LHCN-M2 (cell line): ENCODE data around the gene VWA7. TPM values are rescaled to one million over a fixed set of nuclear protein-coding genes. Genes with fewer than 3 reads are reported as not detected.
A peak's percentile ranks its signal among the peaks of the same experiment; 100 is the strongest.
"Not testable (repeated sequence)": the region's sequence is repeated elsewhere in the genome, so short reads cannot be mapped to it uniquely, and the experiment has no call there.

Experiments used
- DNase-seq: peaks from one replicate; pipeline ENCODE4 v3.0.0-alpha.2; 2012; ENCODE audit warnings: low read depth
- total RNA-seq: library from RNA; depleted of rRNA; stranded (reverse); fragments of >200 nt; gene quantifications from 2 replicates; pipeline ENCODE4 v1.2.3, GENCODE V29; 2014

The VWA7 gene
- total RNA-seq, 1 experiment from 2014 or later = not detected

- DNase-seq = not testable (repeated sequence)
Observed at GRCh38 chr6:31801031-31801927, 24.2 kb upstream of the VWA7 start.

GRCh38 chr6:31799781-31800180 is 22.7 kb upstream of the VWA7 start:
- no peak for DNase-seq

- DNase-seq = no peak
Observed at GRCh38 chr6:31797588-31797987, 20.5 kb upstream of the VWA7 start.

- no peak for DNase-seq
Observed at GRCh38 chr6:31796993-31797385, 19.9 kb upstream of the VWA7 start.

- DNase-seq = peak; percentile 84
Observed at GRCh38 chr6:31795616-31796298, 18.6 kb upstream of the VWA7 start, which contains the start of gene VARS1. TSS of gene VARS1 (minus strand) at chr6:31795752. CDS start at chr6:31795217, 535 bp downstream.

- DNase-seq = no peak
Observed at GRCh38 chr6:31794866-31795615, 17.9 kb upstream of the VWA7 start.

- peak; percentile 25 for DNase-seq
Observed at GRCh38 chr6:31794294-31794865, 17.3 kb upstream of the VWA7 start.

- not testable (repeated sequence) for DNase-seq
Observed at GRCh38 chr6:31793927-31794245, 16.8 kb upstream of the VWA7 start.

GRCh38 chr6:31792761-31793171 is 15.6 kb upstream of the VWA7 start:
- DNase-seq = no peak

GRCh38 chr6:31792090-31792374 is 14.9 kb upstream of the VWA7 start:
- no peak for DNase-seq

GRCh38 chr6:31791324-31792089 is 14.4 kb upstream of the VWA7 start:
- peak; percentile 54 for DNase-seq

GRCh38 chr6:31785475-31785874 is 8.3 kb upstream of the VWA7 start:
- no peak for DNase-seq

- DNase-seq = no peak
Observed at GRCh38 chr6:31784098-31784925, 7.2 kb upstream of the VWA7 start.

GRCh38 chr6:31782126-31782855 is 5.2 kb upstream of the VWA7 start:
- no peak for DNase-seq

- no peak for DNase-seq
Observed at GRCh38 chr6:31781244-31782125, 4.4 kb upstream of the VWA7 start.

- no peak for DNase-seq
Observed at GRCh38 chr6:31780507-31781243, 3.5 kb upstream of the VWA7 start.

GRCh38 chr6:31779908-31780307 is 2.8 kb upstream of the VWA7 start:
- no peak for DNase-seq
